NCI-H446 treated with DMSO at 0.1 percent for 48 hours (cell line): ENCODE results near the gene NR2C2.

Source experiments
- DNase-seq: peaks from one replicate; lab custom pipeline; 2025; lab: John Stamatoyannopoulos, UW

The NR2C2 gene

GRCh38 chr3:15064299-15064834 is 117.0 kb downstream of the NR2C2 start:
- no peak for DNase-seq

DNA sequence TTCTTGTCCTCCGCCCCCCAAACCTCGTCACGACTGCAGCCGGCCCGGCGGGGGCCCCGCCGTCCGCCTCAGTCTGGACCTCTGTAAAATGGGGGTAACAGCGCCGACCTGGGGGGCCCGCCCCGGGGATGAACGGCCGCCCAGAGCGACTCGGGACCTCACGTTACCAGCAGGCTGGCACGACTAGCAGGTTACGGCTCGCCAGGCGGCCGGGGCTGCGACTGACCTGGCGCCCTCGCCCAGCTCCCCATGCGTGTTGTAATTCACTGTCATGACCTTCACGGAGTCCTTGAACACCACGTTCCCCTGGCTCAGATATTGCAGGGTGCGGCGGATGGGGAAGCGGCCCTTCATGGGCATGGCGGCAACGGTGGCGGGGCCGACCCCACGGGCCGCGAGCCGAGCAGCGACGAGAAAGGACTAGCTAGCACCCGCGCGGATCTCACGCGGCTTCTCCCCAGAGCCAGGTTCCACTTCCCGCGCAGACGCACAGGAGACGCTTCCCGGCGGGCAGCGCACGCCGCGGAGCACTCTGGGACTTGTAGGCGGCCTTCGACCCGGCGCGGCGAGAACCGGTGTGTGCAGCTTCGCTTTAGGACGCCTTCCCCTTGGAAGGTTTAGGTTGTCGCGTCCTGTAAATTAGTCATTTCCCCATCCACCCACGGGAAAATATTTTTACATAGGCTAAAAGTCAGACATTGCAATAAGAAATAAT is 117.6 kb downstream of the NR2C2 start, which contains the start of gene MRPS25:
Gene MRPS25 (minus strand): TSS at position 481 of the 715 bp plus-strand sequence. CDS start 121 bp downstream, at position 360.
- DNase-seq: peak; percentile 72

DNA sequence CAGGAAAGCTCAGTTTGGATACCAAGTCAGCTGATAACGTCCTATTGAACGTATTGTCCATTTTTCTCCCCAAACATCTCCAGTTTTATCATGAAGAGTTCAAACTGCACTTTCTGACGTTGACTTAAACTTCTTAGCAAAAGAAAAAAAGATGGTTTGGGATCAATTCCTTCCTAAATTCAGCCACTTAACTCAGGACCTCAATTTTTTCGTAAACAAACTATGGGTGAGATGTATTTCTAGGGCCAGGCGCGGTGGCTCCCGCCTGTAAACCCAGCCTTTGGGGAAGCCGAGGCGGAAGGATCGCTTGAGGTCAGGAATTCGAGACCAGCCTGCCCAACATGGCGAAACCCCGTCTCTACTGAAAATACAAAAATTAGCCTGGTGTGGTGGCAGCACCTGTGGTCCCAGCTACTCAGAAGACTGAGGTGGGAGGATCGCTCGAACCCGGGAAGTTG is 118.2 kb downstream of the NR2C2 start:
- DNase-seq: no peak

GRCh38 chr3:15066467-15066866 is 119.1 kb downstream of the NR2C2 start:
- no peak for DNase-seq

DNA sequence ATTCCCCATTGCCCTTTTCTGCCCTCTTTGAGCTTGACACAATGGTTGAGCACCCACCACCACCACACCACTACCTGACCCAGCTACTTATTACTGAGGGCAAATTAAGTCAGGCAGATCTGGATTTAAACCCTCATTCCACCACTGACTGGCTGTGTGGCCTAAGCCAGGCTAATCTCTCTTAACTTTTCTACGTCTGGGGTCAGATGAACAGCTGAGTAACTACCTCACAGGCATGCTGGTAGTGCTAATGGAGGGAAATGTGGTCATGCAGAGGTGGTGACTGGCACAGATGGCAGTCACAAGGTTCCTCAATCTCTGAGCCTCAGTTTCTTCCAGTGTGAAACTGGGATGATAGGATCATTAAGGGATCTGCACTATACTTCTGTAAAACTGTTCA is 122.1 kb downstream of the NR2C2 start:
- no peak for DNase-seq

GRCh38 chr3:15071699-15072098 is 124.3 kb downstream of the NR2C2 start:
- DNase-seq: no peak

DNA sequence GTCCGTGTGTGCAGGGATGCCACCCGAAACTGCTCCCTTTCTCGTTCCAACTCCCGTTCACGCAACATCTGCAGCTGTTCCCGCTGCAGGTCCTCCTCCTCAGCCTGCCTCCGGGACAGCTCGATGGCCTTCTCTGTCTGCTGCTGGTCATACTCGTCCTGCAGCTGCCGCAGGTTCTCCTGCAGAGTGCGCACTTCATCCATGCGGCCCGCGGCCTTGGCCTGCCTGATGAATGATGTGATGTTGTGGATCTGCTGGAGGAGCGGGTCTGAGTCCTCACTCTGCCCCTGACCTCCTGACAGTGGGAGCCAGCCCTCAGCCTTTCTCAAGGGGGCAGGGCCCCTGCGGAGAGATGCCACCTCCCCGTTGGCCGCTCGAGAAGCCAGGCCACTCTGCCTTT is 127.1 kb downstream of the NR2C2 start:
- DNase-seq: no peak

DNA sequence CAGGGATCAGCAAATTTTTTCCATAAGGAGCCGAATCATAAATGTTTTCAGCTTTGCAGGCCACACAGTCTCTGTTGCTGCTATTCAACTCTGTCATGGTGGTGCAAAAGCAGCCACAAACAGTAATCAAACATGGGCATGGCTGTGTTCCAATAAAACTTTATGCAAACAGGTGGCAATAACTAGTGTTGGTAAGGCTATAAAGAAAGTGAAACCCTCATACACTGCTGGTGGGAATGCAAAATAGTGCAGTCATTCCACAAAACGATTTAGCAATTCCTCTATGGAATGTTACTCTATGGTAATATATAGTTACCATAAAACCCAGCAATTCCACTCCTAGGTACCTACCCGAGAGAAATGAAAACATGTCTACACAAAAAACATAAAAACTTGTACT is 131.7 kb downstream of the NR2C2 start:
- no peak for DNase-seq

GRCh38 chr3:15081960-15082664 is 134.7 kb downstream of the NR2C2 start:
- DNase-seq: no peak

- no peak for DNase-seq
Measured at GRCh38 chr3:15083252-15083651, 135.9 kb downstream of the NR2C2 start.

GRCh38 chr3:15086263-15086662 is 138.9 kb downstream of the NR2C2 start:
- DNase-seq: no peak

GRCh38 chr3:15086699-15087098 is 139.3 kb downstream of the NR2C2 start:
- no peak for DNase-seq

DNA sequence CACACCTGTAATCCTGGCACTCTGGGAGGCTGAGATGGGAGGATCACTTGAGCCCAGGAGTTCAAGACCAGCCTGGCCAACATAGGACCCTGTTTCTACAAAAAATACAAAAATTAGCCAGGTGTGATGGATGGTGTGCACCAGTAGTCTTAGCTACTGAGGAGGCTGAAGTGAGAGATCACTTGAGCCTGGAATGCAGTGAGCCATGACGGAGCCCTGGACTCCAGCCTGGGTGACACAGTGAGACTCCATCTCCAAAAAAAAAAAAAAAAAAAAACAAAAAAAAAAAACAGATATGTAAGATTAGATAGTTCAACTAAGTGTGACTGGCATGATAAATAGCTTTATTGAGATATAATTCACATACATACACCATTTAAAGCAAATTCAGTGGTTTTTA is 141.8 kb downstream of the NR2C2 start:
- no peak for DNase-seq

GRCh38 chr3:15091575-15091974 is 144.2 kb downstream of the NR2C2 start:
- no peak for DNase-seq

GRCh38 chr3:15092686-15093085 is 145.3 kb downstream of the NR2C2 start:
- DNase-seq: no peak

DNA sequence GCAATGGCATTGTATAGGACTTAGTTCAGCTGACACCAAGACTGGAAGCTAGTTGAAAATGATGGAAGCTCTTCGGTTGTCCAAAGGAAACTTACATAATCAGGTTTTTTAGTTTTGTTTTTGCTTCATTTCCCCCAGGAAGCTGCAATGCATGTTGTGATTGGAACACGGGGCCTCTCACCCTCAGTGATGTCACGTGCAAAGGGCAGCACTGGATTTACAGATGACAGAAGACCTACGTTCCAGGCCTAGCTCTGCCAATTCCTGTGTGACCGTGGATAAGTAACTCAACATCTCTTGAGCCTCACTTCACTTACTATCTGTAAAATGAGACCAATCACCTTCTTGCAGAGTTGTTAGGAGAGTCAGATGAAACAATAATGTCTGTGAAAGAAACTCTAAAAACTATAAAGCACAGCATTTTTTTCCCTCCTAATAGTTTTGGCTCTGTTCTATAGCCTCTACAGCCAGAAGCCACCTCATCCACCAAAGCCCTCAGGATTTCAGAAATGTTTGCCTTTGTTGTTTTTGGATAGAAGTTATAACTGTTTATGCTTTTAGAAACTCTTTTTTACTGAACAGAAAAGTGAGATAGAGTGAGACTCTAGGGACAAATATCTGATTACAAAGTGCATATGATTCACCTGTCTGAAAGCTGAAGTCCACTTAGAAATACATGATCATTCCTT is 146.9 kb downstream of the NR2C2 start:
- DNase-seq: no peak

DNA sequence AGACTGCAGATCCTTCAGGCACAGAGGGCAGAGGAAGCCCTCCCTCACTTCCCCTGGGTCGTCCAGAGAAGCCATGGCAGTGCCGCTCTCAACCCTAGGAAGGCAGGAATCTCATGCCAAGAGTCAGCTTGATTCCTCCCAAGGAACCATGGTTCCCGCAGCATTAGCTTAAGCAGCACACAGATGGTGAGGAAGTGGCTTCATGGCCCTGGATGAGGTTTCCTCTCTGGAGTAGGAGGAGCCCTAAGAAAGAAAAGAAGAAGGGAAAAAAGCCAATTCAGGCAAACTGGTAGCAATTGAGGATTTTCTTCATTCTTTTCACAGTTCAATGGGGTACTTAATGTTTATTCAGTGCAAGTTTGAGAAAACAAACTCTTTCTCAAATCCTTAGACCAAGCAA is 148.7 kb downstream of the NR2C2 start:
- no peak for DNase-seq

GRCh38 chr3:15097891-15098290 is 150.5 kb downstream of the NR2C2 start:
- DNase-seq: no peak
